HG02973 (cell line): Measurements from ENCODE around the gene ADGRD1.
"Not testable (repeated sequence)": the region's sequence is repeated elsewhere in the genome, so short reads cannot be mapped to it uniquely, and the experiment has no call there.

Experiments used
- ATAC-seq: cut with Tn5 transposase; IDR thresholded peaks from one replicate; pipeline ENCODE4 v1.9.1; 2021; ENCODE audit warnings: moderate library complexity; ENCODE audit not compliant: unreplicated experiment

The ADGRD1 gene

GRCh38 chr12:130937063-130937462, 16.6 kb upstream of the ADGRD1 start:
- no peak for ATAC-seq

GRCh38 chr12:130937546-130937945, 16.2 kb upstream of the ADGRD1 start:
- ATAC-seq = not testable (repeated sequence)

GRCh38 chr12:130938186-130938585, 15.5 kb upstream of the ADGRD1 start:
- no peak for ATAC-seq

GRCh38 chr12:130944878-130945277, 8.8 kb upstream of the ADGRD1 start:
- no peak for ATAC-seq

- no peak for ATAC-seq
Measured at GRCh38 chr12:130945786-130946492, 7.8 kb upstream of the ADGRD1 start.

- ATAC-seq = no peak
Measured at GRCh38 chr12:130947028-130947613, 6.6 kb upstream of the ADGRD1 start.

GRCh38 chr12:130948136-130948535, 5.6 kb upstream of the ADGRD1 start:
- ATAC-seq = no peak

- ATAC-seq = no peak
Measured at GRCh38 chr12:130948751-130949150, 5.0 kb upstream of the ADGRD1 start.

- ATAC-seq = no peak
Measured at GRCh38 chr12:130949806-130950205, 3.9 kb upstream of the ADGRD1 start.

- no peak for ATAC-seq
Measured at GRCh38 chr12:130951636-130952035, 2.1 kb upstream of the ADGRD1 start.

- ATAC-seq = no peak
Measured at GRCh38 chr12:130952171-130952954, 1.3 kb upstream of the ADGRD1 start.

GRCh38 chr12:130954544-130954831, 781 bp downstream of the ADGRD1 start:
- ATAC-seq = no peak

GRCh38 chr12:130955238-130955816, 1.6 kb downstream of the ADGRD1 start:
- no peak for ATAC-seq

GRCh38 chr12:130956009-130956408, 2.3 kb downstream of the ADGRD1 start:
- ATAC-seq = no peak

GRCh38 chr12:130956456-130957303, 3.0 kb downstream of the ADGRD1 start:
- ATAC-seq = no peak

GRCh38 chr12:130957304-130957621, 3.6 kb downstream of the ADGRD1 start:
- no peak for ATAC-seq

- no peak for ATAC-seq
Measured at GRCh38 chr12:130958557-130959140, 4.9 kb downstream of the ADGRD1 start.

GRCh38 chr12:130959632-130960031, 5.9 kb downstream of the ADGRD1 start:
- ATAC-seq = no peak

GRCh38 chr12:130960058-130960457, 6.4 kb downstream of the ADGRD1 start:
- no peak for ATAC-seq

- ATAC-seq = no peak
Measured at GRCh38 chr12:130960787-130961186, 7.1 kb downstream of the ADGRD1 start.
